Sigmoid colon (tissue), 7 donors: ENCODE measurements around the gene ABHD17C. TPM values are rescaled to one million over a fixed set of nuclear protein-coding genes. Genes with fewer than 3 reads are reported as not detected.
"Not testable (repeated sequence)": the region's sequence is repeated elsewhere in the genome, so short reads cannot be mapped to it uniquely, and the experiment has no call there.

Source experiments
- DNase-seq: peaks from one replicate; pipeline ENCODE4 v3.0.0-alpha.2; 2019
- H3K27ac ChIP-seq, 4 donors: fragments of 200-600 bp; sonication (generic); one replicate each; pipeline ENCODE4 v1.5.1; 2016 to 2019; ENCODE audit warnings: mild to moderate bottlenecking in 1 of 4
- H3K27me3 ChIP-seq, 3 donors: fragments of 200-600 bp; sonication (generic); one replicate each; pipeline ENCODE4 v1.5.1; 2019; ENCODE audit warnings: mild to moderate bottlenecking in 1 of 3
- H3K36me3 ChIP-seq, 4 donors: fragments of 200-600 bp; sonication (generic); one replicate each; pipeline ENCODE4 v1.5.1; 2016 to 2019
- H3K4me1 ChIP-seq, 4 donors: fragments of 200-600 bp; sonication (generic); one replicate each; pipeline ENCODE4 v1.5.1; 2017 to 2019
- H3K4me3 ChIP-seq, 4 donors: fragments of 200-600 bp; sonication (generic); one replicate each; pipeline ENCODE4 v1.5.1; 2017 to 2019; ENCODE audit warnings: mild to moderate bottlenecking in 2 of 4, moderate library complexity in 1 of 4
- H3K9me3 ChIP-seq, 4 donors: fragments of 200-600 bp in 3 of 4; sonication (generic) in 3 of 4; one replicate each; pipeline versions ENCODE4 v1.5.1 to v1.6.1; 2013 to 2019
- EP300 ChIP-seq, 4 donors: sonication (generic); formaldehyde crosslinking; IDR thresholded peaks; one replicate each; pipeline ENCODE4 v1.6.1; 2017; ENCODE audit warnings: antibody characterized with exemption in 4 of 4
- POLR2A ChIP-seq, 2 donors: fragments of 450-650 bp; IDR thresholded peaks; one replicate each; pipeline ENCODE4 v1.6.1; 2016; ENCODE audit warnings: antibody characterized with exemption in 2 of 2, mild to moderate bottlenecking in 2 of 2, moderate library complexity in 2 of 2
- POLR2AphosphoS5 ChIP-seq, 4 donors: sonication (generic); formaldehyde crosslinking; IDR thresholded peaks; one replicate each; pipeline ENCODE4 v1.6.1; 2017; ENCODE audit warnings: antibody characterized with exemption in 4 of 4
- WGBS, 2 donors: extraction: QIAGEN DNeasy Blood & Tissue Kit; methylation state at CpG; one replicate each; pipeline ENCODE4 v1.1.7; 2013; 5-methylcytosine and 5-hydroxymethylcytosine counted together
- intact Hi-C: fragments of 100-400 bp; cut with DNase I; formaldehyde crosslinking; loops from one replicate; pipeline ENCODE4 v1.15.1; 2023
- polyA plus RNA-seq, 3 donors: library from polyadenylated mRNA; stranded (reverse); fragments of 200-250 nt; gene quantifications; one replicate each; pipeline ENCODE4 v1.2.3, GENCODE V29; 2013
- total RNA-seq, 4 donors: library from RNA; depleted of rRNA; stranded (reverse); fragments of >200 nt; gene quantifications; one replicate each; pipeline ENCODE4 v1.1.0, GENCODE V29; 2016
- TF ChIP-seq, protein P1 (sequence below), 4 experiments: fragments of 450-650 bp in 3 of 4; fragments of 200-600 bp in 1 of 4; IDR thresholded peaks; one replicate each; pipeline ENCODE4 v1.5.1; 2016 to 2019; ENCODE audit warnings: antibody characterized with exemption in 4 of 4, mild to moderate bottlenecking in 3 of 4, moderate library complexity in 2 of 4
- donor health status: healthy with polysubstance abuse.
- donor health status: Bipolar disorder and iron deficiency.
- donor health status: healthy.

Gene ABHD17C
- total RNA-seq (1 to 10 TPM; 2.0 to 4.2 (median 2.6) TPM), polyA plus RNA-seq (100 to 1,000 TPM in 2 of 3 donors, 10 to 100 TPM in 1; 62.7 to 174 (median 111) TPM)

DNA sequence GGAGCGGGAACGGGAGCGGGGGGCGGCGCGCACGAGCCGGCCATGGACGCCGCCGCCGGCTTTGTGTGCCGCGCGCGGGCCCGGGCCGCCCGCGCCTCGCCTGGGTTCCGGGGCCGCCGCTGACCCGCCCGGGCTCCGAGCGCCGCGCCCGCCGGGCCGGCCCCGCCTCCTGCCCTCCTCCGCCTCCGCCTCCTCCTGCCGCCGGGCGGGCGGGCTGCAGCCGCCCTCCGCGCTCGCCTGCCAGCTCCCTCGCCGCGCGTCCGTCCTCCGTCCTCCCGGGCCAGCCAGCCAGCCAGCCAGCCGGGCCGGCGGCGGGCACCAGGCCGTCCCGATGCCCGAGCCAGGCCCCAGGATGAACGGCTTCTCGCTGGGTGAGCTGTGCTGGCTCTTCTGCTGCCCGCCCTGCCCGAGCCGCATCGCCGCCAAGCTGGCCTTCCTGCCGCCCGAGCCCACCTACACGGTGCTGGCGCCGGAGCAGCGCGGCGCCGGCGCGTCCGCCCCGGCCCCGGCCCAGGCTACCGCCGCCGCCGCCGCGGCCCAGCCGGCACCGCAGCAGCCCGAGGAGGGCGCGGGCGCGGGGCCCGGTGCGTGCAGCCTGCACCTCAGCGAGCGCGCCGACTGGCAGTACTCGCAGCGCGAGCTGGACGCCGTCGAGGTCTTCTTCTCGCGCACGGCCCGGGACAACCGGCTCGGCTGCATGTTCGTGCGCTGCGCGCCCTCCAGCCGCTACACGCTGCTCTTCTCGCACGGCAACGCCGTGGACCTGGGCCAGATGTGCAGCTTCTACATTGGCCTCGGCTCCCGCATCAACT is at the start of gene ABHD17C:
TSS of gene ABHD17C (plus strand) at position 212 of the 812 bp plus-strand sequence. CDS start at position 332, 120 bp downstream.
- intact Hi-C loops: loop anchor here (5.0 to 10.0 kb wide), 4 partner anchors 52 to 279 kb away; partner anchors contain the start of gene CEMIP
- no peaks in the 10 kb centered on the region for H3K9me3 ChIP-seq
- no peaks in the 10 kb centered on the region for H3K27me3 ChIP-seq
- DNase-seq: peak; percentile 72
- H3K4me1 ChIP-seq: peaks cover 0 to 28% (median 25%) of the 10 kb centered on the region in 4 donors
- peak within 1 kb of the TSS; percentile 86 to 91 (median 88) for H3K27ac ChIP-seq
- H3K36me3 ChIP-seq: no peaks in the 10 kb centered on the region
- TF ChIP-seq POLR2A (IDR thresholded peaks at IDR 0.05) (no peak), EP300 (IDR thresholded peaks at IDR 0.05) (no peak), POLR2AphosphoS5 (IDR thresholded peaks at IDR 0.05) (peak in 3 of 4 donors; percentile 10 to 40 (median 28))
- TF ChIP-seq, protein P1, sequence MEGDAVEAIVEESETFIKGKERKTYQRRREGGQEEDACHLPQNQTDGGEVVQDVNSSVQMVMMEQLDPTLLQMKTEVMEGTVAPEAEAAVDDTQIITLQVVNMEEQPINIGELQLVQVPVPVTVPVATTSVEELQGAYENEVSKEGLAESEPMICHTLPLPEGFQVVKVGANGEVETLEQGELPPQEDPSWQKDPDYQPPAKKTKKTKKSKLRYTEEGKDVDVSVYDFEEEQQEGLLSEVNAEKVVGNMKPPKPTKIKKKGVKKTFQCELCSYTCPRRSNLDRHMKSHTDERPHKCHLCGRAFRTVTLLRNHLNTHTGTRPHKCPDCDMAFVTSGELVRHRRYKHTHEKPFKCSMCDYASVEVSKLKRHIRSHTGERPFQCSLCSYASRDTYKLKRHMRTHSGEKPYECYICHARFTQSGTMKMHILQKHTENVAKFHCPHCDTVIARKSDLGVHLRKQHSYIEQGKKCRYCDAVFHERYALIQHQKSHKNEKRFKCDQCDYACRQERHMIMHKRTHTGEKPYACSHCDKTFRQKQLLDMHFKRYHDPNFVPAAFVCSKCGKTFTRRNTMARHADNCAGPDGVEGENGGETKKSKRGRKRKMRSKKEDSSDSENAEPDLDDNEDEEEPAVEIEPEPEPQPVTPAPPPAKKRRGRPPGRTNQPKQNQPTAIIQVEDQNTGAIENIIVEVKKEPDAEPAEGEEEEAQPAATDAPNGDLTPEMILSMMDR (IDR thresholded peaks at IDR 0.05): no peak
- H3K4me3 ChIP-seq: peak within 1 kb of the TSS; percentile 63 to 83 (median 74)
- WGBS, 2 donors: 0 to 1% methylated on average over 122 of the region's 122 CpGs

DNA sequence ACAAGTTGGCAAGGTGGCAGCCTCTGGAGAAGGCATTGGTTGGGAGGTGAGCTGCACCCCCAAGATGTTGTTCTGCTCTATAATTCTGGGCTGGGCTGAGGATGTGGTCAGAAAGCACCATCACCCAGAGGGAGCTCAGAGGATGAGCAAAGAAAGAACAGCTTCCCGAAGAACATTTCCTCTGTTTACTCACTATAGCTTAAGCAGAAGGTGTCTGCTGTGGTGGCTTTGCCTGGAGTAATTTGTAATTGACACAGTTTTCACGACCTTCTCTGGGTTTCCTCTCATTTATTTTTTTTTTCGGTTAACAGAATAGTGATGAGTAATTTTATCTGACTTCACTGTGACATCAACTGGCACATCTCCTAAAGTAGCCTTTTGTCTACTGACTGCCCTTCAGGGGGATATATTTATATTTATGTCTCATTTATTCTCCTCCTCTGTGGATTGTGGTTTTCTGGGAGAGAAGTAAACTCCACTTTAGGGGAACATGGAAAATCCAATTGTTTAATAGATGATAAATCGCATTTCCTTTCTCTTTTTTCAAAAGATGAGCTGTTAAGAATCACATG is 49.5 kb upstream of the ABHD17C start:
- no peaks in the 10 kb centered on the region for H3K36me3 ChIP-seq
- intact Hi-C loops: no loop called here
- no peak overlapping the region for H3K27ac ChIP-seq
- H3K4me1 ChIP-seq: peaks cover 0 to 3% (median 0%) of the 10 kb centered on the region in 4 donors
- no peak for DNase-seq
- peaks cover 0 to 3% (median 0%) of the 10 kb centered on the region in 4 donors for H3K9me3 ChIP-seq
- TF ChIP-seq EP300 (IDR thresholded peaks at IDR 0.05) (no peak), POLR2A (IDR thresholded peaks at IDR 0.05) (no peak)
- H3K27me3 ChIP-seq: peaks cover 0 to 3% (median 0%) of the 10 kb centered on the region in 3 donors
- no peak overlapping the region for H3K4me3 ChIP-seq
- 53 to 77% methylated on average over 4 of the region's 4 CpGs for WGBS, 2 donors

DNA sequence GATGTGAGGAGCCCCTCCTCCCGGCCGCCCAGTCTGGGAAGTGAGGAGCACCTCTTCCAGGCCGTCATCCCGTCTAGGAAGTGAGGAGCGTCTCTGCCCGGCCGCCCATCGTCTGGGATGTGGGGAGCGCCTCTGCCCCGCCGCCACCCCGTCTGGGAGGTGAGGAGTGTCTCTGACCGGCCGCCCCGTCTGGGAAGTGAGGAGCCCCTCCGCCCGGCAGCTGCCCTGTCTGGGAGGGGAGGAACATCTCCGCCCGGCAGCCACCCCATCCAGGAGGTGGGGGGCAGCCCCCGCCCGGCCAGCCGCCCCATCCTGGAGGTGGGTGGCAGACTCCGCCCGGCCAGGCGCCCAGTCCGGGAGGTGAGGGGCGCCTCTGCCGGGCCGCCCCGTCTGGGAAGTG is 47.7 kb upstream of the ABHD17C start:
- intact Hi-C loops, H3K27me3 ChIP-seq, H3K9me3 ChIP-seq, H3K36me3 ChIP-seq, H3K27ac ChIP-seq, H3K4me1 ChIP-seq, H3K4me3 ChIP-seq, DNase-seq: not testable (repeated sequence)
- WGBS, 2 donors: 97% methylated on average over 30 of the region's 30 CpGs

DNA sequence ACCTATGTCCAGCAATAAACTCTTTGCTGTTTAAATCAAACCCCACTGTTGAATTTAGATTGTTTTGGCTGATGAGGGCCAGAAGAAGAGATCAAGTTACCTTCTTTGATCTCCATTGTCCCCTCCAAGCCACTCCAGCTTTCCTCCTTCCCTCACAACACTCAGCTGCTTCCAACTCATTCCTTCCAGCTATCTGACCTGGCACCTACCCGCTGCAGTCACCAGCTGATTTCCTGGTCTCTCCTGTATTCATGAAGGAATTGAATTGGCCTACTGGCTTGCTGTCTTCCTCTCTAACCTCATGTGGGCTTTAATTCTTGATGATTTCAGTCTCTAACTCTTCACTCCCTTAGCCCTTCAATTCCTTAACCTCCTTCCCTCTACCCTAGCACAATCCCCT is 40.8 kb upstream of the ABHD17C start:
- Histone ChIP-seq H3K4me3 (no peak overlapping the region), H3K36me3 (no peaks in the 10 kb centered on the region), H3K4me1 (no peaks in the 10 kb centered on the region), H3K27ac (no peak overlapping the region), H3K9me3 (peaks cover 3 to 8% (median 4%) of the 10 kb centered on the region in 4 donors), H3K27me3 (no peaks in the 10 kb centered on the region)
- no peak for DNase-seq
- TF ChIP-seq POLR2A (IDR thresholded peaks at IDR 0.05) (no peak), EP300 (IDR thresholded peaks at IDR 0.05) (no peak), POLR2AphosphoS5 (IDR thresholded peaks at IDR 0.05) (no peak)
- TF ChIP-seq, protein P1 (IDR thresholded peaks at IDR 0.05): no peak
- intact Hi-C loops: no loop called here
- 0% methylated on average over 1 of the region's 1 CpG for WGBS, 2 donors

DNA sequence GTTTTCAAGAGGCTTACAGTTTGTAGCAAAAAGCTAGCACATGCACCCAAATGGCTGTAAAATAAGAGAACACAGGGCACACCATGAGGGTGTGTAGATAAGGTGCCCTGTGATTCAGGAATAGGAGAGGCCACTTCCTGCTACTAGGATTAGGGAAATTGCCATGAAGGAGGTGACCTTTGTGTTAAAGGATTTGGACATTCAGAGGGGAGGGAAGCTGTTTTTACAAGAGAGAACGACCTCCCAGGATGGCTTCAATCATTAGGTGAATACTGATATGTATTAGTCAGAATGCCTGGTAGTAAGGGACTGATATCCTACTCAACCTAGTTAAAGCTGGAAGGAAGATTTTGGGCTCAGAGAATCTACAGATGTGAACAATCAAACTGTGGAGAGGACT is 35.7 kb upstream of the ABHD17C start:
- intact Hi-C loops: no loop called here
- TF ChIP-seq POLR2AphosphoS5 (IDR thresholded peaks at IDR 0.05): no peak
- TF ChIP-seq EP300 (IDR thresholded peaks at IDR 0.05): no peak
- TF ChIP-seq, protein P1 (IDR thresholded peaks at IDR 0.05): no peak
- no peak for TF ChIP-seq POLR2A (IDR thresholded peaks at IDR 0.05)
- Histone ChIP-seq H3K9me3 (no peaks in the 10 kb centered on the region), H3K27me3 (no peaks in the 10 kb centered on the region), H3K4me3 (no peak overlapping the region), H3K27ac (no peak overlapping the region), H3K4me1 (no peaks in the 10 kb centered on the region), H3K36me3 (no peaks in the 10 kb centered on the region)
- DNase-seq: no peak
- WGBS, 2 donors: 5 to 41% methylated on average over 1 of the region's 1 CpG
